WTC11 (cell line): Measurements from ENCODE around the gene OCA2. TPM values are rescaled to one million over a fixed set of nuclear protein-coding genes. Genes with fewer than 3 reads are reported as not detected.
A peak's percentile ranks its signal among the peaks of the same experiment; 100 is the strongest.

Source experiments
- ATAC-seq: fragments of 200-7000 bp; cut with Tn5 transposase; 2 replicates; pipeline ENCODE4 v1.10.0; 2021; ENCODE audit warnings: mild to moderate bottlenecking, moderate library complexity
- CTCF ChIA-PET: fragments of 300-600 bp; sonication (Branson Sonifier 250); formaldehyde crosslinking; loops from one replicate; lab custom pipeline; 2021; ENCODE audit warnings: antibody characterized with exemption; lab: Charles Lee
- POLR2A ChIA-PET: fragments of 350-600 bp; sonication (Branson Sonifier 250); formaldehyde crosslinking; loops from one replicate; lab custom pipeline; 2021; ENCODE audit warnings: antibody characterized with exemption; lab: Charles Lee
- DNase-seq: peaks from one replicate; pipeline ENCODE4 v3.0.0; 2021; ENCODE audit warnings: low spot score
- H3K27ac Mint-ChIP-seq: 2 replicates; pipeline ENCODE4 v1.8.0; 2021; ENCODE audit warnings: mixed read lengths
- H3K27me3 Mint-ChIP-seq: 2 replicates; pipeline ENCODE4 v1.8.0; 2021; ENCODE audit warnings: low read depth, mild to moderate bottlenecking, moderate library complexity, mixed read lengths
- H3K36me3 Mint-ChIP-seq: 2 replicates; pipeline ENCODE4 v1.8.0; 2021; ENCODE audit warnings: mixed read lengths
- H3K4me1 Mint-ChIP-seq: 2 replicates; pipeline ENCODE4 v1.8.0; 2022; ENCODE audit warnings: mixed read lengths
- H3K4me3 Mint-ChIP-seq: 2 replicates; pipeline ENCODE4 v1.8.0; 2021; ENCODE audit warnings: mild to moderate bottlenecking, moderate library complexity, mixed read lengths
- H3K9me3 Mint-ChIP-seq: 2 replicates; pipeline ENCODE4 v1.8.0; 2021; ENCODE audit warnings: mixed read lengths
- ATF1 ChIP-seq: sonication (generic); formaldehyde crosslinking; IDR thresholded peaks from 2 replicates; pipeline ENCODE4 v1.8.1; 2023; ENCODE audit warnings: mild to moderate bottlenecking, moderate library complexity, missing genetic modification reagents
- FOXP1 ChIP-seq: sonication (generic); formaldehyde crosslinking; IDR thresholded peaks from 2 replicates; pipeline ENCODE4 v1.8.0; 2022; ENCODE audit warnings: missing genetic modification reagents, mild to moderate bottlenecking, moderate library complexity, borderline replicate concordance
- IRF2 ChIP-seq: sonication (generic); formaldehyde crosslinking; IDR thresholded peaks from 2 replicates; pipeline ENCODE4 v1.8.0; 2022; ENCODE audit warnings: low read depth, missing genetic modification reagents, borderline replicate concordance
- JAZF1 ChIP-seq: fragments of 250-450 bp; sonication (Bioruptor Pico); IDR thresholded peaks from 2 replicates; pipeline ENCODE4 v1.9.0; 2021; ENCODE audit warnings: moderate library complexity, mild to moderate bottlenecking, inconsistent platforms
- KAT7 ChIP-seq: sonication (generic); formaldehyde crosslinking; IDR thresholded peaks from 2 replicates; pipeline ENCODE4 v1.8.1; 2023; ENCODE audit warnings: missing genetic modification reagents, mild to moderate bottlenecking, borderline replicate concordance
- MYBL2 ChIP-seq: sonication (generic); formaldehyde crosslinking; IDR thresholded peaks from 2 replicates; pipeline ENCODE4 v1.8.1; 2023; ENCODE audit warnings: mild to moderate bottlenecking, moderate library complexity, missing genetic modification reagents
- NR1H2 ChIP-seq: sonication (generic); formaldehyde crosslinking; IDR thresholded peaks from 2 replicates; pipeline ENCODE4 v1.9.0; 2021; ENCODE audit warnings: mild to moderate bottlenecking, moderate library complexity, missing genetic modification reagents
- OVOL2 ChIP-seq: fragments of 250-450 bp; sonication (Bioruptor Pico); IDR thresholded peaks from 2 replicates; pipeline ENCODE4 v1.9.0; 2021; ENCODE audit warnings: mild to moderate bottlenecking, borderline replicate concordance
- RORB ChIP-seq: fragments of 250-450 bp; sonication (Bioruptor Pico); IDR thresholded peaks from 2 replicates; pipeline ENCODE4 v1.9.0; 2021; ENCODE audit warnings: mild to moderate bottlenecking
- SOX15 ChIP-seq: fragments of 250-450 bp; sonication (Bioruptor Pico); IDR thresholded peaks from 2 replicates; pipeline ENCODE4 v1.9.0; 2021; ENCODE audit warnings: mild to moderate bottlenecking
- TEAD1 ChIP-seq: sonication (generic); formaldehyde crosslinking; IDR thresholded peaks from 2 replicates; pipeline ENCODE4 v1.8.0; 2022; ENCODE audit warnings: mild to moderate bottlenecking, missing genetic modification reagents
- TP53 ChIP-seq: sonication (generic); formaldehyde crosslinking; IDR thresholded peaks from 2 replicates; pipeline ENCODE4 v1.8.1; 2023; ENCODE audit warnings: mild to moderate bottlenecking, missing genetic modification reagents
- ZBTB21 ChIP-seq: sonication (generic); formaldehyde crosslinking; IDR thresholded peaks from 2 replicates; pipeline ENCODE4 v1.8.1; 2023; ENCODE audit warnings: mild to moderate bottlenecking, missing genetic modification reagents, borderline replicate concordance
- ZNF416 ChIP-seq: fragments of 250-450 bp; sonication (Bioruptor Pico); IDR thresholded peaks from 2 replicates; pipeline ENCODE4 v1.9.0; 2021; ENCODE audit warnings: mild to moderate bottlenecking, inconsistent platforms
- total RNA-seq: library from RNA; stranded (reverse); gene quantifications from 3 replicates; pipeline ENCODE4 v1.2.3, GENCODE V29; 2021
- TF ChIP-seq, protein P1 (sequence below): sonication (generic); formaldehyde crosslinking; IDR thresholded peaks from 2 replicates; pipeline ENCODE4 v1.8.0; 2023; ENCODE audit warnings: mild to moderate bottlenecking, missing genetic modification reagents
- TF ChIP-seq, protein P2 (sequence below): sonication (generic); formaldehyde crosslinking; IDR thresholded peaks from 2 replicates; pipeline ENCODE4 v1.8.1; 2022; ENCODE audit warnings: missing genetic modification reagents, borderline replicate concordance
- TF ChIP-seq, protein P3 (sequence below): sonication (generic); formaldehyde crosslinking; IDR thresholded peaks from 2 replicates; pipeline ENCODE4 v1.8.1; 2022; ENCODE audit warnings: low read depth, missing genetic modification reagents, borderline replicate concordance
- TF ChIP-seq, protein P4 (sequence below): sonication (generic); formaldehyde crosslinking; IDR thresholded peaks from 2 replicates; pipeline ENCODE4 v1.8.1; 2022; ENCODE audit warnings: mild to moderate bottlenecking, moderate library complexity, missing genetic modification reagents
- TF ChIP-seq, protein P5 (sequence below): sonication (generic); formaldehyde crosslinking; conservative IDR thresholded peaks from 2 replicates; pipeline ENCODE4 v1.8.1; 2022; ENCODE audit warnings: mild to moderate bottlenecking, missing genetic modification reagents
- TF ChIP-seq, protein P6 (sequence below): sonication (generic); formaldehyde crosslinking; IDR thresholded peaks from 2 replicates; pipeline ENCODE4 v1.8.1; 2022; ENCODE audit warnings: mild to moderate bottlenecking, missing genetic modification reagents, moderate library complexity, borderline replicate concordance
- TF ChIP-seq, protein P7 (sequence below): sonication (generic); formaldehyde crosslinking; IDR thresholded peaks from 2 replicates; pipeline ENCODE4 v1.8.0; 2022; ENCODE audit warnings: mild to moderate bottlenecking, missing genetic modification reagents

Gene OCA2
- total RNA-seq, 1 experiment from 2014 or later = 0.39 TPM

DNA sequence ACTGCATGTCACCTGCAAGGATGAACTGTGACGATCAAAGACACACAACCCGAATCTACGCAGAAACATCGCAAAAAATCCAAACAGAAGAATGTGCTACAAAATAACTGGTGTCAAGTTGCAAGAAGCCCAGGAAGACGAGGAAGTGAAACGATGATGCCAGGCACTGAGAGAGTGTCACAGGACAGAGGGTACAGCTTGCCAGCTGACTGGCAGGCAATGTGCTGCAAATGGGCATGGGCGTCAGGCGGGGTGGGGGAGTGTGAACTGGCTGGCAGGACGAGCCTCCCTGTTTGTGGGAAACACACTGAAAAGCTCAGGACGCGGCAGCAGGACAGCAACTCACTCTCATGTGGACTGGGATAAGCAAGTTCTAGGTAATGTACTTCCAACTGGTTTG lies 28.9 kb upstream of the OCA2 start:
- no peaks in the 10 kb centered on the region for H3K27me3 Mint-ChIP-seq
- peaks cover 6% of the 10 kb centered on the region for H3K4me1 Mint-ChIP-seq
- CTCF ChIA-PET = no interaction called here
- no peak overlapping the region for H3K4me3 Mint-ChIP-seq
- H3K27ac Mint-ChIP-seq = 0 out of 2 replicates have a peak overlapping the region, but pooled peaks have one; percentile 1
- no peaks in the 10 kb centered on the region for H3K9me3 Mint-ChIP-seq
- H3K36me3 Mint-ChIP-seq = peaks cover 63% of the 10 kb centered on the region
- TF ChIP-seq NR1H2 = no peak
- TF ChIP-seq, protein P1, sequence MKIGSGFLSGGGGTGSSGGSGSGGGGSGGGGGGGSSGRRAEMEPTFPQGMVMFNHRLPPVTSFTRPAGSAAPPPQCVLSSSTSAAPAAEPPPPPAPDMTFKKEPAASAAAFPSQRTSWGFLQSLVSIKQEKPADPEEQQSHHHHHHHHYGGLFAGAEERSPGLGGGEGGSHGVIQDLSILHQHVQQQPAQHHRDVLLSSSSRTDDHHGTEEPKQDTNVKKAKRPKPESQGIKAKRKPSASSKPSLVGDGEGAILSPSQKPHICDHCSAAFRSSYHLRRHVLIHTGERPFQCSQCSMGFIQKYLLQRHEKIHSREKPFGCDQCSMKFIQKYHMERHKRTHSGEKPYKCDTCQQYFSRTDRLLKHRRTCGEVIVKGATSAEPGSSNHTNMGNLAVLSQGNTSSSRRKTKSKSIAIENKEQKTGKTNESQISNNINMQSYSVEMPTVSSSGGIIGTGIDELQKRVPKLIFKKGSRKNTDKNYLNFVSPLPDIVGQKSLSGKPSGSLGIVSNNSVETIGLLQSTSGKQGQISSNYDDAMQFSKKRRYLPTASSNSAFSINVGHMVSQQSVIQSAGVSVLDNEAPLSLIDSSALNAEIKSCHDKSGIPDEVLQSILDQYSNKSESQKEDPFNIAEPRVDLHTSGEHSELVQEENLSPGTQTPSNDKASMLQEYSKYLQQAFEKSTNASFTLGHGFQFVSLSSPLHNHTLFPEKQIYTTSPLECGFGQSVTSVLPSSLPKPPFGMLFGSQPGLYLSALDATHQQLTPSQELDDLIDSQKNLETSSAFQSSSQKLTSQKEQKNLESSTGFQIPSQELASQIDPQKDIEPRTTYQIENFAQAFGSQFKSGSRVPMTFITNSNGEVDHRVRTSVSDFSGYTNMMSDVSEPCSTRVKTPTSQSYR (CRISPR knock-in tag) = no peak
- TF ChIP-seq, protein P2, sequence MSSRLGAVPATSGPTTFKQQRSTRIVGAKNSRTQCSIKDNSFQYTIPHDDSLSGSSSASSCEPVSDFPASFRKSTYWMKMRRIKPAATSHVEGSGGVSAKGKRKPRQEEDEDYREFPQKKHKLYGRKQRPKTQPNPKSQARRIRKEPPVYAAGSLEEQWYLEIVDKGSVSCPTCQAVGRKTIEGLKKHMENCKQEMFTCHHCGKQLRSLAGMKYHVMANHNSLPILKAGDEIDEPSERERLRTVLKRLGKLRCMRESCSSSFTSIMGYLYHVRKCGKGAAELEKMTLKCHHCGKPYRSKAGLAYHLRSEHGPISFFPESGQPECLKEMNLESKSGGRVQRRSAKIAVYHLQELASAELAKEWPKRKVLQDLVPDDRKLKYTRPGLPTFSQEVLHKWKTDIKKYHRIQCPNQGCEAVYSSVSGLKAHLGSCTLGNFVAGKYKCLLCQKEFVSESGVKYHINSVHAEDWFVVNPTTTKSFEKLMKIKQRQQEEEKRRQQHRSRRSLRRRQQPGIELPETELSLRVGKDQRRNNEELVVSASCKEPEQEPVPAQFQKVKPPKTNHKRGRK (CRISPR knock-in tag) = no peak
- no peak for ATAC-seq
- DNase-seq = no peak
- POLR2A ChIA-PET = no interaction called here

DNA sequence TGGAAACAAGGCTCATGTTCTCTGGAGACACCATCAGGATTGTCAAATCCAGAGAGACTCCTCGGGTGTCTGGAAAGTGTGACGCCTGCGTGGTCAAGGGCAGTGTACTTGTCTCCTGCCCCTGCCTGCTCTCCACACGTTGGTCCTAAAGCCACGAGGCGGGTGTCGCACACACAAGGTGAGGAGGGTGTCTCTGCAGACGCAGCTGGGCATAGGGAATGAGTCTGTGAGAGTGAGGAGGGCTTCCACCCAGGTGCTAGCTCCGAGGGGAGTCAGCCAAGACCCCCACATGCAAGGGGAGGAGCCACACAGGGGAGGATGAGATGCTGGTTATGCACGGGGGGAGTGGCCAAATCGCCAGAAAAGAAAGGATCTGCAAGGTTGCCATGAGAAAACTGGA lies 27.9 kb upstream of the OCA2 start:
- Mint-ChIP-seq H3K4me1 (no peaks in the 10 kb centered on the region), H3K4me3 (no peak overlapping the region), H3K27ac (peak overlapping the region; percentile 60), H3K27me3 (no peaks in the 10 kb centered on the region), H3K36me3 (peaks cover 57% of the 10 kb centered on the region), H3K9me3 (no peaks in the 10 kb centered on the region)
- TF ChIP-seq FOXP1 (no peak), TEAD1 (CRISPR knock-in tag) (no peak), JAZF1 (no peak), KAT7 (CRISPR knock-in tag) (no peak), RORB (no peak), ZNF416 (no peak), ZBTB21 (no peak), IRF2 (CRISPR knock-in tag) (no peak), MYBL2 (CRISPR knock-in tag) (no peak), OVOL2 (CRISPR knock-in tag) (no peak), SOX15 (no peak), ATF1 (CRISPR knock-in tag) (no peak), TP53 (CRISPR knock-in tag) (no peak)
- TF ChIP-seq, protein P3, sequence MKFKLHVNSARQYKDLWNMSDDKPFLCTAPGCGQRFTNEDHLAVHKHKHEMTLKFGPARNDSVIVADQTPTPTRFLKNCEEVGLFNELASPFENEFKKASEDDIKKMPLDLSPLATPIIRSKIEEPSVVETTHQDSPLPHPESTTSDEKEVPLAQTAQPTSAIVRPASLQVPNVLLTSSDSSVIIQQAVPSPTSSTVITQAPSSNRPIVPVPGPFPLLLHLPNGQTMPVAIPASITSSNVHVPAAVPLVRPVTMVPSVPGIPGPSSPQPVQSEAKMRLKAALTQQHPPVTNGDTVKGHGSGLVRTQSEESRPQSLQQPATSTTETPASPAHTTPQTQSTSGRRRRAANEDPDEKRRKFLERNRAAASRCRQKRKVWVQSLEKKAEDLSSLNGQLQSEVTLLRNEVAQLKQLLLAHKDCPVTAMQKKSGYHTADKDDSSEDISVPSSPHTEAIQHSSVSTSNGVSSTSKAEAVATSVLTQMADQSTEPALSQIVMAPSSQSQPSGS (CRISPR knock-in tag) = no peak
- TF ChIP-seq, protein P4, sequence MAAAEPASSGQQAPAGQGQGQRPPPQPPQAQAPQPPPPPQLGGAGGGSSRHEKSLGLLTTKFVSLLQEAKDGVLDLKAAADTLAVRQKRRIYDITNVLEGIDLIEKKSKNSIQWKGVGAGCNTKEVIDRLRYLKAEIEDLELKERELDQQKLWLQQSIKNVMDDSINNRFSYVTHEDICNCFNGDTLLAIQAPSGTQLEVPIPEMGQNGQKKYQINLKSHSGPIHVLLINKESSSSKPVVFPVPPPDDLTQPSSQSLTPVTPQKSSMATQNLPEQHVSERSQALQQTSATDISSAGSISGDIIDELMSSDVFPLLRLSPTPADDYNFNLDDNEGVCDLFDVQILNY = no peak
- TF ChIP-seq, protein P5, sequence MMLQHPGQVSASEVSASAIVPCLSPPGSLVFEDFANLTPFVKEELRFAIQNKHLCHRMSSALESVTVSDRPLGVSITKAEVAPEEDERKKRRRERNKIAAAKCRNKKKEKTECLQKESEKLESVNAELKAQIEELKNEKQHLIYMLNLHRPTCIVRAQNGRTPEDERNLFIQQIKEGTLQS (CRISPR knock-in tag) = no peak
- TF ChIP-seq, protein P2 (CRISPR knock-in tag) = no peak
- TF ChIP-seq, protein P6, sequence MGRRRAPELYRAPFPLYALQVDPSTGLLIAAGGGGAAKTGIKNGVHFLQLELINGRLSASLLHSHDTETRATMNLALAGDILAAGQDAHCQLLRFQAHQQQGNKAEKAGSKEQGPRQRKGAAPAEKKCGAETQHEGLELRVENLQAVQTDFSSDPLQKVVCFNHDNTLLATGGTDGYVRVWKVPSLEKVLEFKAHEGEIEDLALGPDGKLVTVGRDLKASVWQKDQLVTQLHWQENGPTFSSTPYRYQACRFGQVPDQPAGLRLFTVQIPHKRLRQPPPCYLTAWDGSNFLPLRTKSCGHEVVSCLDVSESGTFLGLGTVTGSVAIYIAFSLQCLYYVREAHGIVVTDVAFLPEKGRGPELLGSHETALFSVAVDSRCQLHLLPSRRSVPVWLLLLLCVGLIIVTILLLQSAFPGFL (CRISPR knock-in tag) = no peak
- TF ChIP-seq, protein P7, sequence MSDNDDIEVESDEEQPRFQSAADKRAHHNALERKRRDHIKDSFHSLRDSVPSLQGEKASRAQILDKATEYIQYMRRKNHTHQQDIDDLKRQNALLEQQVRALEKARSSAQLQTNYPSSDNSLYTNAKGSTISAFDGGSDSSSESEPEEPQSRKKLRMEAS (CRISPR knock-in tag) = no peak
- POLR2A ChIA-PET = no interaction called here
- no peak for DNase-seq
- no peak for ATAC-seq
- CTCF ChIA-PET = interaction anchor here (0.8 to 2.3 kb wide), 6 partner anchors 11 to 1236 kb away, joined by 3 to 13 read pairs (median 4); no protein-coding TSS in a partner anchor
